H9 (cell line): ENCODE results near the gene GUCA1C. TPM values are rescaled to one million over a fixed set of nuclear protein-coding genes. Genes with fewer than 3 reads are reported as not detected.

Source experiments
- DNase-seq: peaks from one replicate; pipeline ENCODE4 v3.0.0-alpha.2; 2017
- H2AFZ ChIP-seq: one replicate; pipeline ENCODE4 v1.6.1; 2013; ENCODE audit warnings: mild to moderate bottlenecking, low read length, control low read depth, moderate library complexity
- H2AK5ac ChIP-seq: 2 replicates; pipeline ENCODE4 v1.6.1; 2013; ENCODE audit warnings: low read length, control low read depth, mixed read lengths; ENCODE audit not compliant: insufficient read length
- H2BK120ac ChIP-seq: one replicate; pipeline ENCODE4 v1.6.1; 2013; ENCODE audit warnings: low read depth, mild to moderate bottlenecking, low read length, control low read depth, inconsistent platforms; ENCODE audit not compliant: poor library complexity, severe bottlenecking
- H2BK12ac ChIP-seq: 2 replicates; pipeline ENCODE4 v1.6.1; 2013; ENCODE audit warnings: low read length, control low read depth, mixed read lengths, low read depth; ENCODE audit not compliant: insufficient read length
- H2BK15ac ChIP-seq: 2 replicates; pipeline ENCODE4 v1.6.1; 2013; ENCODE audit warnings: low read depth, low read length, control low read depth
- H2BK20ac ChIP-seq: one replicate; pipeline ENCODE4 v1.6.1; 2013; ENCODE audit warnings: low read depth, mild to moderate bottlenecking, low read length, control low read depth, inconsistent platforms; ENCODE audit not compliant: poor library complexity, severe bottlenecking
- H2BK5ac ChIP-seq: 2 replicates; pipeline ENCODE4 v1.6.1; 2013; ENCODE audit warnings: low read length, control low read depth, mixed read lengths; ENCODE audit not compliant: insufficient read length
- H3K14ac ChIP-seq: 2 replicates; pipeline ENCODE4 v1.6.1; 2013; ENCODE audit warnings: low read length, control low read depth; ENCODE audit not compliant: insufficient read depth
- H3K18ac ChIP-seq: 2 replicates; pipeline ENCODE4 v1.6.1; 2013; ENCODE audit warnings: low read depth, mild to moderate bottlenecking, mixed read lengths, low read length, control low read depth; ENCODE audit not compliant: insufficient read length
- H3K23ac ChIP-seq: 2 replicates; pipeline ENCODE4 v1.6.1; 2013; ENCODE audit warnings: low read length, control low read depth, mixed read lengths, low read depth; ENCODE audit not compliant: insufficient read length
- H3K23me2 ChIP-seq: 2 replicates; pipeline ENCODE4 v1.6.1; 2013; ENCODE audit warnings: low read depth, mild to moderate bottlenecking, mixed read lengths, low read length, control low read depth; ENCODE audit not compliant: insufficient read length, poor library complexity, severe bottlenecking
- H3K27ac ChIP-seq: 2 replicates; pipeline ENCODE4 v1.5.1; 2013; ENCODE audit warnings: low read length, control low read depth, mixed read lengths, low read depth; ENCODE audit not compliant: insufficient read length
- H3K27me3 ChIP-seq: 2 replicates; pipeline ENCODE4 v1.6.1; 2013; ENCODE audit warnings: low read length, control low read depth, inconsistent platforms; ENCODE audit not compliant: insufficient read depth
- H3K4ac ChIP-seq: 2 replicates; pipeline ENCODE4 v1.6.1; 2013; ENCODE audit warnings: low read depth, mild to moderate bottlenecking, control low read depth, inconsistent platforms, low read length, moderate library complexity
- H3K4me1 ChIP-seq: 2 replicates; pipeline ENCODE4 v1.6.1; 2013; ENCODE audit warnings: low read length, control low read depth, inconsistent platforms; ENCODE audit not compliant: insufficient read depth
- H3K4me2 ChIP-seq: 2 replicates; pipeline ENCODE4 v1.6.1; 2013; ENCODE audit warnings: low read length, control low read depth, mixed read lengths; ENCODE audit not compliant: insufficient read length, insufficient read depth
- H3K56ac ChIP-seq: 2 replicates; pipeline ENCODE4 v1.6.1; 2013; ENCODE audit warnings: low read depth, mild to moderate bottlenecking, mixed read lengths, low read length, control low read depth; ENCODE audit not compliant: insufficient read length
- H3K79me1 ChIP-seq: 2 replicates; pipeline ENCODE4 v1.6.1; 2013; ENCODE audit warnings: low read depth, mild to moderate bottlenecking, moderate library complexity, low read length, control low read depth, inconsistent platforms; ENCODE audit not compliant: insufficient read depth, poor library complexity, severe bottlenecking
- H3K79me2 ChIP-seq: 2 replicates; pipeline ENCODE4 v1.6.1; 2013; ENCODE audit warnings: low read length, control low read depth, inconsistent platforms; ENCODE audit not compliant: insufficient read depth
- H3K9ac ChIP-seq: 2 replicates; pipeline ENCODE4 v1.6.1; 2013; ENCODE audit warnings: low read length, control low read depth, mixed read lengths; ENCODE audit not compliant: insufficient read length; ENCODE audit errors: extremely low read depth
- H3K9me3 ChIP-seq: one replicate; pipeline ENCODE4 v1.6.1; 2013; ENCODE audit warnings: low read depth, low read length, inconsistent platforms; ENCODE audit not compliant: control insufficient read depth
- H3T11ph ChIP-seq: one replicate; pipeline ENCODE4 v1.6.1; 2013; ENCODE audit warnings: mild to moderate bottlenecking, low read length, control low read depth, inconsistent platforms
- H4K20me1 ChIP-seq: one replicate; pipeline ENCODE4 v1.6.1; 2013; ENCODE audit not compliant: control insufficient read depth, insufficient read length, insufficient read depth
- H4K5ac ChIP-seq: 2 replicates; pipeline ENCODE4 v1.6.1; 2013; ENCODE audit warnings: low read depth, mild to moderate bottlenecking, mixed read lengths, low read length, control low read depth; ENCODE audit not compliant: insufficient read length
- H4K8ac ChIP-seq: replicated peaks from 2 replicates; pipeline ENCODE4 v1.6.1; 2013; ENCODE audit warnings: low read length, control low read depth, mixed read lengths, low read depth; ENCODE audit not compliant: insufficient read length
- H4K91ac ChIP-seq: 2 replicates; pipeline ENCODE4 v1.6.1; 2013; ENCODE audit warnings: low read depth, mild to moderate bottlenecking, moderate library complexity, mixed read lengths, low read length, control low read depth; ENCODE audit not compliant: insufficient read length
- H3K27ac Mint-ChIP-seq, 3 experiments: 2 replicates in 2 of 3; 3 replicates in 1 of 3; pipeline ENCODE4 v1.8.0; 2020 to 2021; ENCODE audit warnings: mixed read lengths in 3 of 3, mild to moderate bottlenecking in 1 of 3, moderate library complexity in 1 of 3
- H3K27me3 Mint-ChIP-seq: 2 replicates; pipeline ENCODE4 v1.8.0; 2021; ENCODE audit warnings: low read depth, mild to moderate bottlenecking, moderate library complexity, mixed read lengths
- H3K36me3 Mint-ChIP-seq, 3 experiments: 2 replicates in 2 of 3; 3 replicates in 1 of 3; pipeline ENCODE4 v1.8.0; 2020 to 2021; ENCODE audit warnings: low read depth in 3 of 3, mixed read lengths in 3 of 3; ENCODE audit not compliant: insufficient read depth in 1 of 3
- H3K4me1 Mint-ChIP-seq, 2 experiments: 2 replicates each; pipeline ENCODE4 v1.8.0; 2020; ENCODE audit warnings: mixed read lengths in 2 of 2
- H3K4me3 Mint-ChIP-seq, 2 experiments: 2 replicates in 1 of 2; 3 replicates in 1 of 2; pipeline ENCODE4 v1.8.0; 2020 to 2021; ENCODE audit warnings: mild to moderate bottlenecking in 2 of 2, mixed read lengths in 2 of 2, moderate library complexity in 1 of 2
- H3K9me3 Mint-ChIP-seq, 2 experiments: 2 replicates in 1 of 2; 3 replicates in 1 of 2; pipeline ENCODE4 v1.8.0; 2020; ENCODE audit warnings: mild to moderate bottlenecking in 2 of 2, mixed read lengths in 2 of 2, moderate library complexity in 1 of 2
- CTCF ChIP-seq: fragments of 200-600 bp; sonication (generic); conservative IDR thresholded peaks from 3 replicates; pipeline ENCODE4 v1.8.0; 2021; ENCODE audit warnings: antibody characterized with exemption, mild to moderate bottlenecking
- WGBS: extraction: QIAGEN DNeasy Blood & Tissue Kit; methylation state at CpG from one replicate; pipeline ENCODE4 v1.1.7; 2013; ENCODE audit warnings: missing lambda C conversion rate, low lambda C conversion rate, mixed read lengths; ENCODE audit not compliant: insufficient read length; ENCODE audit errors: extremely low coverage; 5-methylcytosine and 5-hydroxymethylcytosine counted together
- total RNA-seq: library from RNA; stranded (reverse); gene quantifications from 2 replicates; pipeline ENCODE4 v1.2.1, GENCODE V29; 2021

GUCA1C gene
- total RNA-seq, 1 experiment from 2014 or later = not detected

- H3K56ac ChIP-seq = no peak overlapping the region
- H4K5ac ChIP-seq = no peak overlapping the region
- no peak overlapping the region for H3K4me2 ChIP-seq
- no peak for DNase-seq
- H3T11ph ChIP-seq = no peak overlapping the region
- H2AK5ac ChIP-seq = no peak overlapping the region
- no peak overlapping the region for H2BK12ac ChIP-seq
- Mint-ChIP-seq H3K4me1 (peaks cover 0 to 3% of the 10 kb centered on the region in 2 experiments; a peak in 1 of 4 replicates), H3K9me3 (no peaks in the 10 kb centered on the region), H3K4me3 (no peak overlapping the region), H3K36me3 (no peaks in the 10 kb centered on the region), H3K27ac (no peak overlapping the region; a peak in 1 of 7 replicates), H3K27me3 (no peaks in the 10 kb centered on the region)
- no peak overlapping the region for H3K14ac ChIP-seq
- H3K4me1 ChIP-seq = no peaks in the 10 kb centered on the region
- no peak overlapping the region for H2BK5ac ChIP-seq
- H2BK20ac ChIP-seq = no peak overlapping the region
- no peak overlapping the region for H3K9ac ChIP-seq
- H3K4ac ChIP-seq = no peak overlapping the region
- H4K20me1 ChIP-seq = no peaks in the 10 kb centered on the region
- TF ChIP-seq CTCF = no peak
- no peak overlapping the region for H2BK120ac ChIP-seq
- H2AFZ ChIP-seq = no peak overlapping the region
- H3K79me1 ChIP-seq = no peaks in the 10 kb centered on the region
- H3K18ac ChIP-seq = no peak overlapping the region
- H3K23me2 ChIP-seq = no peaks in the 10 kb centered on the region
- no peaks in the 10 kb centered on the region for H3K79me2 ChIP-seq
- no peak overlapping the region for H4K8ac ChIP-seq
- H3K27ac ChIP-seq = no peak overlapping the region
- H4K91ac ChIP-seq = no peak overlapping the region
- H3K27me3 ChIP-seq = no peaks in the 10 kb centered on the region
- H2BK15ac ChIP-seq = no peak overlapping the region
- H3K23ac ChIP-seq = no peak overlapping the region
- WGBS = no CpG with 5 or more reads among the region's 3 CpGs
- H3K9me3 ChIP-seq = no peaks in the 10 kb centered on the region
Observed at GRCh38 chr3:108966773-108967172, 13.1 kb upstream of the GUCA1C start.
